AG09319 (cell line): ENCODE data around the gene MELK.

Experiments used
- DNase-seq: peaks from one replicate; pipeline ENCODE4 v3.0.0-alpha.2; 2010; ENCODE audit warnings: low read depth; ENCODE audit errors: extremely low read depth
- TF ChIP-seq, protein P1 (sequence below): IDR thresholded peaks from 2 replicates; pipeline ENCODE4 v1.5.1; 2011; ENCODE audit warnings: low read depth, mild to moderate bottlenecking, inconsistent platforms, low read length, moderate library complexity

The MELK gene

DNA sequence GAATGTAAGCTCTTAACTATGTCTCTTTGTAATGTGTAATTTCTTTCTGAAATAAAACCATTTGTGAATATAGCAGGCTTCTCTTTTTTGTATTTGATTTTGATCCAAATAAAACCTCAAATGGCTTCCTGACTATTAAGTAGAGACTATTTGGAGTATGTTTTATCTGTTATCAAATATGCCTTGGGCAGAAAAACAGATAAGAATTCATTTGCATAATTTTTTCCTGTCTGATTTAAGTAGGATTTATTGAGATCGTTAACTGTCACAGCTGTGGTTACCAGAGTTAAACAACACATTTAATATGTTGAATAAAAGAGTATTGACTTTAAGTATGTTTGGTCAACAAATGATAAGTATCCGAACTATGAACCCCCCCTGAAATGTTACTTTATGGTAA, 104.9 kb downstream of the MELK start:
- TF ChIP-seq, protein P1, sequence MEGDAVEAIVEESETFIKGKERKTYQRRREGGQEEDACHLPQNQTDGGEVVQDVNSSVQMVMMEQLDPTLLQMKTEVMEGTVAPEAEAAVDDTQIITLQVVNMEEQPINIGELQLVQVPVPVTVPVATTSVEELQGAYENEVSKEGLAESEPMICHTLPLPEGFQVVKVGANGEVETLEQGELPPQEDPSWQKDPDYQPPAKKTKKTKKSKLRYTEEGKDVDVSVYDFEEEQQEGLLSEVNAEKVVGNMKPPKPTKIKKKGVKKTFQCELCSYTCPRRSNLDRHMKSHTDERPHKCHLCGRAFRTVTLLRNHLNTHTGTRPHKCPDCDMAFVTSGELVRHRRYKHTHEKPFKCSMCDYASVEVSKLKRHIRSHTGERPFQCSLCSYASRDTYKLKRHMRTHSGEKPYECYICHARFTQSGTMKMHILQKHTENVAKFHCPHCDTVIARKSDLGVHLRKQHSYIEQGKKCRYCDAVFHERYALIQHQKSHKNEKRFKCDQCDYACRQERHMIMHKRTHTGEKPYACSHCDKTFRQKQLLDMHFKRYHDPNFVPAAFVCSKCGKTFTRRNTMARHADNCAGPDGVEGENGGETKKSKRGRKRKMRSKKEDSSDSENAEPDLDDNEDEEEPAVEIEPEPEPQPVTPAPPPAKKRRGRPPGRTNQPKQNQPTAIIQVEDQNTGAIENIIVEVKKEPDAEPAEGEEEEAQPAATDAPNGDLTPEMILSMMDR, result no peak
- DNase-seq, result no peak

DNA sequence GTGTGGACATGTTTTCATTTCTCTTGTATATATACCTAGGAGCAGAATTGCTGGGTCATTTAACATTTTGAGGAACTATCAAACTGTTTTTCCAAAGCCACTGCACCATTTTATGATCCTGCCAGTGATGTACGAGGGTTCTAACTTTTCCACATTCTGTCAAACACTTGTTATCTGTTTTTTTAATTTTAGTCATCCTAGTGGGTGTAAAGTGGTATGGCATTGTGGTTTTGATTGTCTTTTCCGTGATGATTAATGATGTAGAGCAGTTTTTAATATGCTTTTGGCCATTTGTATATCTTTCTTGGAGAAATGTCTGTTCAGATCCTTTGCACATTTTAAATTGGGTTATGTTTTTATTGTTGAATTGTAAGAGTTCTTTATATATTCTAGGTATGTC, 107.0 kb downstream of the MELK start:
- TF ChIP-seq, protein P1, result no peak
- no peak for DNase-seq

DNA sequence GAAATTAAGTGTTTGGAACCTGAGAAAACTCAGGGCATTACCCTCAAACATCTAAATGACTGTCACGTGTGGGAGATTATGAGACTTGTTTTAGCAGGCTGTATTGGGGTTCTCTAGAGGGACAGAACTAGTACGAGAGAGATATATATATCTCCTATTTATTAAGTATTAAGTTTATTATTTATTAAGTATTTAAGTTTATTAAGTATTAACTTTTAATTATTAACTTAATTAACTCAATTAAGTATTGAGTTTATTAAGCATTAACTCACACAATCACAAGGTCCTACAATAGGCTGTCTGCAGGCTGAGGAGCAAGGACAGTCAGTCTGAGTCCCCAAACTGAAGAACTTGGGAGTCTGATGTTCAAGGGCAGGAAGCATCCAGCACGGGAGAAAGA, 113.8 kb downstream of the MELK start:
- DNase-seq, result no peak
- TF ChIP-seq, protein P1, result no peak

DNA sequence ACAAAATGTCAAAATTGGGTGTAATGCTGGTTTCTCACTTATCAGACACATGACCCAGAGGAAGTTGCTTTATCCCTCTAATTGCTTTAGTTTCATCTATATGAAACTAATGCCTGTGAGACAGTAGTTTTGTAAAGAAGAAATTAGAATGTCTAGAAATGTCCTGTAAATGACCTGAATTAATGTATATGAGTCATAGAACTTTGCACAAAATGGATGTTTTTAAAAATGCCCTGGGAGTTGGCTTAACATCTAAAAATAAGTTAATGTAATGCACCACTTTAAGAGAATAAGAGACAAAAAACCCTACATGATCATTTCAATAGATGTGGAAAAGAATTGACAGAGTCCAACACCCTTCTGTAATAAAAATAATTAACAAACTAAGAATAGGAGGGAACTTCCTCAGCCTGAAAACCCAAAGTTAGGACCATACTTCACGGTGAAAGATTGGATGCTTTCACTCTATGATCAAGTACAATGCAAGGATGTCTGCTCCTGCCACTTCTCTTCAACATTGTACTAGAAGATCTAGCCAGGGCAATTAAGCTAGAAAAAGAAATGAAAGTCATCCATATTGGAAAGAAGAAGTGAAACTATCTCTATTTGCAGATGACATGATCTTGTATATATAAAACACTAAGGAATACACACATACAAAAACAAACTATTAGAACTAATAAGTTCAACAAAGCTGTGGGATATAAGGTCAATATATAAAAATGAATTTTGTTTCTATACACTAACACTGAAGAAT, 117.9 kb downstream of the MELK start:
- DNase-seq, result no peak
- TF ChIP-seq, protein P1, result no peak

DNA sequence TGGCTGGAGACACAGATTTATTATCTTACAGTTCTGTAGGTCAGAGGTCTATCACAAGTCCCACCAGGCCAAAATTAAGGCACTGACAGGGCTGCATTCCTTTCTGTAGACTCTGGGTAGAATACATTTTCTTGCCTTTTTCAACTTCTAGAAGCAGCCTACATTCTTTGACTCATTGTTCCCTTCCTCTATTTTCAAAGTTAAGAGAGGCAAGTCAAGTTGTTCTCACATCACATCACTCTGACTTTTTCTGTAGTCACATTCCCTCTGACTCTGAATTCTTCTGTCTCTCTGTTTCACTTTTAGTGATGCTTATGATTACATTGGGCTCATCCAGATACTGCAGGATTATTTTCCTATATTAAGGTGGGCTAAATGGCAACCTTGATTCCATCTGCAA, 119.0 kb downstream of the MELK start:
- TF ChIP-seq, protein P1, result no peak

DNA sequence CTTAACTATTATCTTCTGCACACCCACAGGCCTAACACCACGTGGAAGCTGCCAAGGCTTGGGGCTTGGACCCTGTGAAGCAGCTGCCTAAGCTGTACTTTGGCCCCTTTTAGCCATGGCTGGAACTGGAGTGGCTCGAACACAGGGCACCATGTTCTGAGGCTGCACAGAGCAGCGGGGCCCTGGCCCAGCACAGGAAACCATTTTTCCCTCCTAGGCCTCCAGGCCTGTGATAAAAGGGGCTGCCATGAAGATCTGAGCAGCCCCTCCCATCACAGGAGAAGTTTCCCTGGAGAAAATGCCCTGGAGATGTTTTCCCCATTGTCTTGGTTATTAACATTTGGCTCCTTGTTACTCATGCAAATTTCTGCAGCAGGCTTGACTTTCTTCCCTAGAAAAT, 126.3 kb downstream of the MELK start:
- DNase-seq, result no peak
- TF ChIP-seq, protein P1, result no peak

More for the DNA sequence above, 119.0 kb downstream of the MELK start:
- no peak for DNase-seq

DNA sequence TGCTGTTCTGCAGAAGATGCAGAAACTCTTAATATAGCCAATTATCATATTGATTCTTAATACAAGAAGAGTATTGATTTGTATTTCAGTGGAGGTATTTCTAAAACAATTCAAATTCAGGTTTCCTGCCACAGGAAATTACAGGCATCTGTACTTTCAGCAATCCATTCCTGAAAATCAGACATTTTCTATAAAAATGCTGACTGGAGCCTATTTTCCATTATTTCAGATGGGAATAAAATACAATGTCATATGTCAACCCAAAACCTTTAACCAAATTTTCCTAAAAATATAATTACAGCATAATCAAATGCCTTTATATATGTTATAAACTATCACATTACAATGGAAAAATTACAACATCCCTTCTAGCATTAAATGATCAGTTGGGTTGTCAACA, 131.5 kb downstream of the MELK start:
- TF ChIP-seq, protein P1, result no peak
- no peak for DNase-seq
